ENCODE data around the gene IGF2R. TPM values are rescaled to one million over a fixed set of nuclear protein-coding genes. Genes with fewer than 3 reads are reported as not detected.
"Not testable (repeated sequence)": the region's sequence is repeated elsewhere in the genome, so short reads cannot be mapped to it uniquely, and the experiment has no call there.

Gene IGF2R
- 10 to 100 TPM; 73.5 to 75.5 TPM for total RNA-seq

GRCh38 chr6:159968295-159969203 lies at the start of gene IGF2R:
Gene IGF2R, plus strand, starts transcription at chr6:159969082. Its CDS starts 165 bp downstream, at chr6:159969247.
- Mint-ChIP-seq H3K27ac (peak within 1 kb of the TSS; percentile 92), H3K4me3 (peak within 1 kb of the TSS; percentile 92), H3K27me3 (no peaks in the 10 kb centered on the region), H3K9me3 (no peaks in the 10 kb centered on the region), H3K36me3 (peaks cover 5% of the 10 kb centered on the region), H3K4me1 (ENCODE audit: low read depth) (peaks cover 39% of the 10 kb centered on the region)
- ChIA-PET CTCF (interaction anchor here (0.7 kb wide), 2 partner anchors 9 to 249 kb away, joined by 3 read pairs; no protein-coding TSS in a partner anchor), POLR2A (interaction anchor here (0.6 to 1.6 kb wide), 10 partner anchors 9 to 339 kb away, joined by 3 to 8 read pairs (median 4); partner anchors contain the start of gene WTAP)
- intact Hi-C loops (cut with micrococcal nuclease): loop anchor here (1.0 kb wide), 2 partner anchors 48 to 241 kb away; partner anchors contain the start of gene WTAP
- DNase-seq: peak; percentile 95

- CTCF ChIA-PET: no interaction called here
- H3K27ac Mint-ChIP-seq: no peak overlapping the region
- H3K4me3 Mint-ChIP-seq: no peak overlapping the region
- no peaks in the 10 kb centered on the region for H3K4me1 Mint-ChIP-seq (ENCODE audit: low read depth)
- intact Hi-C loops (cut with micrococcal nuclease): no loop called here
- no peak for DNase-seq
- peaks cover 8% of the 10 kb centered on the region for H3K9me3 Mint-ChIP-seq
- H3K36me3 Mint-ChIP-seq: peaks cover 3% of the 10 kb centered on the region
- H3K27me3 Mint-ChIP-seq: peaks cover 11% of the 10 kb centered on the region
- POLR2A ChIA-PET: no interaction called here
These were observed 49.1 kb upstream of the IGF2R start for GRCh38 chr6:159919800-159920199.

GRCh38 chr6:159924150-159924549 lies 44.7 kb upstream of the IGF2R start:
- POLR2A ChIA-PET; intact Hi-C loops (cut with micrococcal nuclease); H3K27ac Mint-ChIP-seq; H3K36me3 Mint-ChIP-seq; DNase-seq; H3K9me3 Mint-ChIP-seq; H3K4me1 Mint-ChIP-seq (ENCODE audit: low read depth); H3K4me3 Mint-ChIP-seq; H3K27me3 Mint-ChIP-seq; CTCF ChIA-PET: not testable (repeated sequence)

- Mint-ChIP-seq H3K27me3 (peaks cover 2% of the 10 kb centered on the region), H3K9me3 (peaks cover 8% of the 10 kb centered on the region), H3K4me1 (ENCODE audit: low read depth) (peaks cover 27% of the 10 kb centered on the region), H3K4me3 (no peak overlapping the region), H3K36me3 (peaks cover 3% of the 10 kb centered on the region), H3K27ac (no peak overlapping the region)
- CTCF ChIA-PET: no interaction called here
- intact Hi-C loops (cut with micrococcal nuclease): no loop called here
- POLR2A ChIA-PET: no interaction called here
- no peak for DNase-seq
These were observed 42.2 kb upstream of the IGF2R start for GRCh38 chr6:159926542-159927203.

- H3K36me3 Mint-ChIP-seq: no peaks in the 10 kb centered on the region
- DNase-seq: peak; percentile 78
- peak overlapping the region; percentile 18 for H3K4me3 Mint-ChIP-seq
- peaks cover 37% of the 10 kb centered on the region for H3K4me1 Mint-ChIP-seq (ENCODE audit: low read depth)
- H3K27me3 Mint-ChIP-seq: peaks cover 2% of the 10 kb centered on the region
- ChIA-PET POLR2A (interaction anchor here (0.6 to 2.9 kb wide), 9 partner anchors 21 to 534 kb away, joined by 3 to 8 read pairs (median 3); partner anchors contain the start of gene WTAP), CTCF (interaction anchor here (1.0 to 1.5 kb wide), 4 partner anchors 44 to 250 kb away, joined by 3 to 4 read pairs (median 4); partner anchors contain the start of gene WTAP)
- intact Hi-C loops (cut with micrococcal nuclease): no loop called here
- H3K9me3 Mint-ChIP-seq: no peaks in the 10 kb centered on the region
- H3K27ac Mint-ChIP-seq: peak overlapping the region; percentile 92
These were observed 39.1 kb upstream of the IGF2R start for GRCh38 chr6:159929819-159930218.

GRCh38 chr6:159931112-159931511 lies 37.8 kb upstream of the IGF2R start:
- Mint-ChIP-seq H3K4me1 (ENCODE audit: low read depth) (peaks cover 37% of the 10 kb centered on the region), H3K36me3 (no peaks in the 10 kb centered on the region), H3K9me3 (peaks cover 6% of the 10 kb centered on the region), H3K27me3 (peaks cover 2% of the 10 kb centered on the region), H3K4me3 (no peak overlapping the region), H3K27ac (peak overlapping the region; percentile 92)
- POLR2A ChIA-PET: interaction anchor here (1.3 to 2.9 kb wide), 5 partner anchors 43 to 533 kb away, joined by 3 to 8 read pairs (median 7); partner anchors contain the start of gene WTAP
- intact Hi-C loops (cut with micrococcal nuclease): loop anchor here (1.0 kb wide), 11 partner anchors 10 to 892 kb away; partner anchors contain the start of genes MRPL18 and WTAP
- CTCF ChIA-PET: interaction anchor here (0.8 to 1.0 kb wide), 3 partner anchors 10 to 251 kb away, joined by 3 to 4 read pairs (median 3); no protein-coding TSS in a partner anchor
- peak; percentile 69 for DNase-seq

- DNase-seq: no peak
- Mint-ChIP-seq H3K4me1 (ENCODE audit: low read depth) (peaks cover 37% of the 10 kb centered on the region), H3K27me3 (peaks cover 2% of the 10 kb centered on the region), H3K27ac (peak overlapping the region; percentile 92), H3K9me3 (peaks cover 6% of the 10 kb centered on the region), H3K36me3 (no peaks in the 10 kb centered on the region), H3K4me3 (no peak overlapping the region)
- POLR2A ChIA-PET: interaction anchor here (1.3 to 2.9 kb wide), 2 partner anchors 42 to 205 kb away, joined by 7 to 8 read pairs; partner anchors contain the start of gene WTAP
- intact Hi-C loops (cut with micrococcal nuclease): loop anchor here (1.0 kb wide), 11 partner anchors 9 to 893 kb away; partner anchors contain the start of genes MRPL18 and WTAP
- CTCF ChIA-PET: interaction anchor here (1.0 to 1.1 kb wide), 2 partner anchors 9 to 588 kb away, joined by 3 to 4 read pairs; no protein-coding TSS in a partner anchor
These were observed 37.0 kb upstream of the IGF2R start for GRCh38 chr6:159931846-159932245.

- H3K4me3 Mint-ChIP-seq: no peak overlapping the region
- H3K36me3 Mint-ChIP-seq: no peaks in the 10 kb centered on the region
- ChIA-PET POLR2A (no interaction called here), CTCF (interaction anchor here (1.0 kb wide), 1 partner anchor 586 kb away, joined by 4 read pairs; no protein-coding TSS in a partner anchor)
- H3K27ac Mint-ChIP-seq: no peak overlapping the region
- no peaks in the 10 kb centered on the region for H3K27me3 Mint-ChIP-seq
- H3K9me3 Mint-ChIP-seq: peaks cover 6% of the 10 kb centered on the region
- no peak for DNase-seq
- H3K4me1 Mint-ChIP-seq (ENCODE audit: low read depth): peaks cover 37% of the 10 kb centered on the region
- intact Hi-C loops (cut with micrococcal nuclease): no loop called here
These were observed 35.8 kb upstream of the IGF2R start for GRCh38 chr6:159933077-159933476.

- Mint-ChIP-seq H3K4me1 (ENCODE audit: low read depth) (peaks cover 34% of the 10 kb centered on the region), H3K4me3 (no peak overlapping the region)
- POLR2A ChIA-PET: no interaction called here
These were observed 34.7 kb upstream of the IGF2R start for GRCh38 chr6:159934181-159934580.

GRCh38 chr6:159935065-159935464 lies 33.8 kb upstream of the IGF2R start:
- H3K4me1 Mint-ChIP-seq (ENCODE audit: low read depth): peaks cover 26% of the 10 kb centered on the region
- intact Hi-C loops (cut with micrococcal nuclease): no loop called here
- H3K9me3 Mint-ChIP-seq: peaks cover 6% of the 10 kb centered on the region
- POLR2A ChIA-PET: no interaction called here
- CTCF ChIA-PET: no interaction called here
- H3K27ac Mint-ChIP-seq: no peak overlapping the region
- no peak overlapping the region for H3K4me3 Mint-ChIP-seq
- peaks cover 4% of the 10 kb centered on the region for H3K27me3 Mint-ChIP-seq
- no peaks in the 10 kb centered on the region for H3K36me3 Mint-ChIP-seq
- no peak for DNase-seq

More at GRCh38 chr6:159934181-159934580, 34.7 kb upstream of the IGF2R start:
- Mint-ChIP-seq H3K27me3 (peaks cover 4% of the 10 kb centered on the region), H3K27ac (no peak overlapping the region), H3K9me3 (peaks cover 6% of the 10 kb centered on the region), H3K36me3 (no peaks in the 10 kb centered on the region)
- CTCF ChIA-PET: no interaction called here
- DNase-seq: no peak
- intact Hi-C loops (cut with micrococcal nuclease): no loop called here

- DNase-seq: no peak
- ChIA-PET CTCF (no interaction called here), POLR2A (no interaction called here)
- Mint-ChIP-seq H3K4me1 (ENCODE audit: low read depth) (peaks cover 20% of the 10 kb centered on the region), H3K27me3 (peaks cover 4% of the 10 kb centered on the region), H3K4me3 (no peak overlapping the region), H3K9me3 (peaks cover 6% of the 10 kb centered on the region), H3K27ac (no peak overlapping the region), H3K36me3 (no peaks in the 10 kb centered on the region)
- intact Hi-C loops (cut with micrococcal nuclease): no loop called here
These were observed 33.2 kb upstream of the IGF2R start for GRCh38 chr6:159935633-159936032.
